GM23338 (cell line): ENCODE results near the gene AEBP2.

Experiments
- EZH2phosphoT487 ChIP-seq: fragments of 200-600 bp; sonication (generic); IDR thresholded peaks from one replicate; pipeline ENCODE4 v1.8.1; 2018; ENCODE audit warnings: antibody characterized with exemption; ENCODE audit not compliant: unreplicated experiment
- TF ChIP-seq, protein P1 (sequence below), 2 experiments: fragments of 200-600 bp in 1 of 2; sonication (generic) in 1 of 2; conservative IDR thresholded peaks; 2 replicates each; pipeline versions ENCODE4 v1.5.1 to v1.6.1; 2016 to 2017; ENCODE audit warnings: antibody characterized with exemption in 2 of 2, low read depth in 2 of 2, mild to moderate bottlenecking in 2 of 2, moderate library complexity in 1 of 2

DNA sequence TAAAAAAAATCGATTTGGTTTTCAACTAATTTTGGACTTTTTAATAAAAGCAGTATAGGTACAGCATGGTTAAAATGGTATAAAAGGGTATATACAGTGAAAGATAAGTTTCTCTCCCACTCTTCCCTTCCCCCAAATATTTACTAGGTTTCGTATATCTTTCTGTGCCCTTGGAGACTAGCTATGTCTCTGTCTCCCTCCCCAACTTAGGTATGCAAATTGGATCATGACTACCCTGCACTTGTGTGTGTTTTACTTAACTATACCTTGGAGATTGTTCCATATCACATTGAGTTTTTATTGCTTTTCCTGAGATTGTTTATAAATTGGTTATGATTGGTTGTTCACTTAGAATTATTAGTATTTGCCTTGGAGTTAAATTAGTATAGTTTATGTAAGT lies 19.4 kb downstream of the AEBP2 start:
- TF ChIP-seq, protein P1, sequence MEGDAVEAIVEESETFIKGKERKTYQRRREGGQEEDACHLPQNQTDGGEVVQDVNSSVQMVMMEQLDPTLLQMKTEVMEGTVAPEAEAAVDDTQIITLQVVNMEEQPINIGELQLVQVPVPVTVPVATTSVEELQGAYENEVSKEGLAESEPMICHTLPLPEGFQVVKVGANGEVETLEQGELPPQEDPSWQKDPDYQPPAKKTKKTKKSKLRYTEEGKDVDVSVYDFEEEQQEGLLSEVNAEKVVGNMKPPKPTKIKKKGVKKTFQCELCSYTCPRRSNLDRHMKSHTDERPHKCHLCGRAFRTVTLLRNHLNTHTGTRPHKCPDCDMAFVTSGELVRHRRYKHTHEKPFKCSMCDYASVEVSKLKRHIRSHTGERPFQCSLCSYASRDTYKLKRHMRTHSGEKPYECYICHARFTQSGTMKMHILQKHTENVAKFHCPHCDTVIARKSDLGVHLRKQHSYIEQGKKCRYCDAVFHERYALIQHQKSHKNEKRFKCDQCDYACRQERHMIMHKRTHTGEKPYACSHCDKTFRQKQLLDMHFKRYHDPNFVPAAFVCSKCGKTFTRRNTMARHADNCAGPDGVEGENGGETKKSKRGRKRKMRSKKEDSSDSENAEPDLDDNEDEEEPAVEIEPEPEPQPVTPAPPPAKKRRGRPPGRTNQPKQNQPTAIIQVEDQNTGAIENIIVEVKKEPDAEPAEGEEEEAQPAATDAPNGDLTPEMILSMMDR (conservative IDR thresholded peaks at IDR 0.05; ENCODE audit: low read depth in 2 of 2) = no peak
- no peak for TF ChIP-seq EZH2phosphoT487
